Tibial nerve (tissue), 4 donors: ENCODE results near the gene TMED8.

Experiments
- CTCF ChIP-seq, 5 experiments: fragments of 200-600 bp in 3 of 5; fragments of 450-650 bp in 2 of 5; sonication (generic) in 3 of 5; IDR thresholded peaks; one replicate each; pipeline ENCODE4 v1.5.1; 2016 to 2019; ENCODE audit warnings: antibody characterized with exemption in 5 of 5, mild to moderate bottlenecking in 3 of 5, moderate library complexity in 2 of 5
- EP300 ChIP-seq, 2 donors: sonication (generic); formaldehyde crosslinking; IDR thresholded peaks; one replicate each; pipeline ENCODE4 v1.6.1; 2017; ENCODE audit warnings: antibody characterized with exemption in 2 of 2, mild to moderate bottlenecking in 1 of 2
- POLR2A ChIP-seq, 2 donors: fragments of 450-650 bp; IDR thresholded peaks; one replicate each; pipeline ENCODE4 v1.6.1; 2017; ENCODE audit warnings: antibody characterized with exemption in 2 of 2, mild to moderate bottlenecking in 2 of 2, moderate library complexity in 2 of 2

GRCh38 chr14:77329872-77330271 lies 47.0 kb downstream of the TMED8 start:
- TF ChIP-seq CTCF (IDR thresholded peaks at IDR 0.05) (no peak), POLR2A (IDR thresholded peaks at IDR 0.05) (no peak), EP300 (IDR thresholded peaks at IDR 0.05) (no peak)
